Stimulated activated CD4-positive, alpha-beta T cell treated with anti-CD3 and anti-CD28 coated beads, Interleukin-1b, Interleukin-23, amount 100 ng/mL, for 48 hours (primary cell): ENCODE data around the gene TMEM181.
"Not testable (repeated sequence)": the region's sequence is repeated elsewhere in the genome, so short reads cannot be mapped to it uniquely, and the experiment has no call there.

ENCODE experiments used
- DNase-seq: peaks from one replicate; pipeline ENCODE4 v3.0.0-alpha.2; 2020

The TMEM181 gene, protein sequence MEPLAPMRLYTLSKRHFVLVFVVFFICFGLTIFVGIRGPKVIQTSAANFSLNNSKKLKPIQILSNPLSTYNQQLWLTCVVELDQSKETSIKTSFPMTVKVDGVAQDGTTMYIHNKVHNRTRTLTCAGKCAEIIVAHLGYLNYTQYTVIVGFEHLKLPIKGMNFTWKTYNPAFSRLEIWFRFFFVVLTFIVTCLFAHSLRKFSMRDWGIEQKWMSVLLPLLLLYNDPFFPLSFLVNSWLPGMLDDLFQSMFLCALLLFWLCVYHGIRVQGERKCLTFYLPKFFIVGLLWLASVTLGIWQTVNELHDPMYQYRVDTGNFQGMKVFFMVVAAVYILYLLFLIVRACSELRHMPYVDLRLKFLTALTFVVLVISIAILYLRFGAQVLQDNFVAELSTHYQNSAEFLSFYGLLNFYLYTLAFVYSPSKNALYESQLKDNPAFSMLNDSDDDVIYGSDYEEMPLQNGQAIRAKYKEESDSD

DNA sequence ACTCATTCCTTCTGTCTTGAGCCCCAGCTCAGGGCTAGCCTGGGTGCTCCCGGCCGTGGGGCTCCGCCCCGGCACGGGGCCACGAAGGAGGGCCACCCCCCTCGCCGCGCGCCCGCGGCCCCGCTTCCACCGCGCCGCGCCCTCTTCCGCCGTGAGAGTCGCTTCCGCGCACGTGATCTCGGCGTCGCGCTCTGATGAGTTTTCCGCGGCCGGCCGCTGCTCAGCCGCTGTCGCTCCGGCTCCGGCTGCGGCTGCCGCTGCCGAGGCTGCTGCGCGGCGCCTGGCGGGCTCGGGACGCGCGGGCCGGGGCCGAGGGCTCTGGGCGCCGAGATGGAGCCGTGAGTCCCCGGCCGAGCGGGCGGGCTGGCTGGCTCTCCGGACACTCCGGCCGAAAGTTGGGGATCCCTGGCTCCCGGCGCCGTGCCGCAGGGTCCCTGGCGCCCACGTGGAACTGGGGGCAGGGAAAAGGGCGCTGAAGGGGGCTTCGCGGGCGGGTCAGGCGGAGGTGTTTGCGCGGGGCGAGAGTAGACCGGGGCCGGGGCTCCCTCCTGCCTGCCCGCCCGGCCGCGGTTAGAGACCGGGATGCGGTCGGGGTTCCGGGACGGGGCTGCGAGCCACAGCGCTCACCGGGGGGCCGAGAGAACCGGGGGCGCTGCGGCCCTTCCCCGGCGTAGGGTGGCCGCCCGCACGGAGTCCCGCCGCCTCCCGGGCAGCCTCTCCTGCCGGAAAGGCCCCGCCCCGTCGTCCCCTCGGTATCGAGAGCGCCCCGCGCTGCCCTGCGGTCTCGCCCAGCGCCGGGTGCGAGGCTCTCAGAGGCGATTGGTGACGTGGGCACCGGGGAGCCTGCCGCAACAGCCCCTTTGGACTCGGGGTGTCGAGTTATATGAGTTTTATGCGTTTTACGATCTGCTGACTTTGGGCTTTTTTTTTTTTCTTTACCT lies at the start of gene TMEM181:
TSS of gene TMEM181 (plus strand) at position 197 of the 941 bp plus-strand sequence. CDS start at position 331, 134 bp downstream.
- DNase-seq = peak; percentile 84

GRCh38 chr6:158512809-158513208 lies 47.1 kb upstream of the TMEM181 start:
- DNase-seq = no peak

- DNase-seq = no peak
Observed at GRCh38 chr6:158514176-158514575, 45.7 kb upstream of the TMEM181 start.

DNA sequence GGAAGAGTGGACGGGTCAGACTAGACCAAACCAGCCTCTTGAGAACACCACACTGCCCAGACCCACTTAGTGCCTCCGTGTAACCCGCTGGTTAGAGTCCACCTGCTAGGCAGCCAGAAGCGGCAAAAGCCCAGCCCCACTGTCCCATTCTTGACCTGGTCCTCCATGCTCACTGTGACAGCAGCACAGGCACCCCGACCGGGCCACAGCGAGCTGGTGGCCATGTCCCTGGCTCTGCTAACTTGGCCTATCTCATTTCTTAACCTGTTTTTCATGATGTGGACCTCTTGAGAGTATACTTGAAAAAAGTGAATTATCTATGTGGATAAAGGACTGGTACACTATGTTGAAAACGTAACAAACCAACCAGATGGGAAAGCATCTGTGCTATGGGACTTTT lies 44.9 kb upstream of the TMEM181 start:
- DNase-seq = no peak

DNA sequence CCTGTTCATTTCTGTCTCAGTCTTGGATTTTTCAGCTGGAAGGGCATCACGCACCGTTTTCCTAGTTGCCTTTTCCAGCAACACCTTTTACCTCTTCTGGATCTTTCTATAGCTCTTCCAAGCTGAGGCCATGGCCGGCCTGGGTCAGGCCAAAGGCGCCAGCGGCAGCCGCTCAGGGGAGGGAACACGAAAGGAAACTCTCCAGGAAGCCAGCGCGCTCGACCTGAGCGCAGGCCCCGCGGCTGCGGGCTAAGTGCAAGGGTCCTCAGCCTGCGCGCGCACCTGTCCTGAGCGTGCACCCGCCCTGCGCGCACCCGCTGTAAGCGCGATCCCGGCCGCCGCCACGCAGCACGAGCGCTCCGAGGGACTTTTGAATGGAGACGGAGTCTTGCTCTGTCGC lies 43.8 kb upstream of the TMEM181 start:
- no peak for DNase-seq

GRCh38 chr6:158517038-158517437 lies 42.9 kb upstream of the TMEM181 start:
- no peak for DNase-seq

DNA sequence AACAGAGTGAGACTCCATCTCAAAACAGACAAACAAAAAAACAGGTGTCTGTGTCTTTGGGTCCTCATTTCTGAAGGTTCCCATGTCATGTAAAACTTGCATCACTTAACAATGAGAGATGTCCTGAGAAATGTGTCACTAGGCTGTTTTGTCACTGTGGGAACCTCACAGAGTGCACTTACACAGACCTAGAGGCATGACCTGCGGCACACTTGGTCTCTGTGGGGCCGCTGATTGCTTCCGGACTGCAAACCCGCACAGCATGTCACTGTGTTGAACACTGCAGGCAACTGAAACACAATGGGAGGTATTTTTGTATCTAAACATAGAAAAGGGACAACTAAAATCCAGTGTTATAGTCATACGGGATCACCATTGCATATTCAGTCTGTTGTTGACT lies 42.3 kb upstream of the TMEM181 start:
- no peak for DNase-seq

DNA sequence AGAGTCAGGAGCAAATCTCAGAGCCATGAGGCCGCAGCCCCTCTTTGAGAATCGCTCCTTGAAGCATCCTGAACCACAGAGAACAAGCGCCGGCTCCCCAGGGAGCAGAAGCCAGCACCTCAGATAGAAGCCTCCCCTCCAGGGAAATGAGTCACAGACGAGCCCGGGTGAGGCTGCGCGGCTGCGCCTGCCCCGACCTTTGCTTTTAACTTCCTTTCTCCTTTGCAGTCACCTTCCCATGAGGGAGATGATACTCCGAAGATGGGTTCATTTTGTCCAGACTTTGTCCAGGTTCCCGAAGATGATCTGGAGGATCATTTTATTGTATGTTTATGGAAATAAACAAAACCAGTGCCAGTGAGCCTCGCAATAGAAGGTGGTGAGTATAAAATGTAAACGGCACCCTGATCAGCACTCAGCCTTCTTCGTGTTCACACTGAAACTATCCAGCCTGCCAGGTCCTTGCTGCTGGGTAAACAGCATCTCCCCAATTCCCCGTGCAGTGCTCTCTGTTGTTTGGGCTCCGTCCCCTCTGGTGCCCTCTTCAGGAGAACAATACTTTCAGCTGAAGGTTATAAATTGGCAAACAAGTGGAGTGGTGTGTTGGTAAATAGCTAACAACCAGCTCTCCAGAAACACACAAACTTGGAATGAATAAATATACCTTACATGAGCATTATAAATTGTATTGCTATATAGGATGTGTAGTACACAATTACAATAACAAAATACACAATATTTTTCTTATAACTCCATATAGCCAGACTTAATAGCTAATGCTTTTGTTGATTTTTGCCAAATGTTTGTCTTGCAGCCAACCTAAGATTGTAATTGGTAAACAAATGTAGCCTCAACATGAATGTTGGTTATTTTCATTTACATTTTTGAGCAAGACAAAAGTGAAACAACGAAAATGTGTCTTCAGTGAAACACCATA lies 41.4 kb upstream of the TMEM181 start:
- peak; percentile 67 for DNase-seq

- DNase-seq = no peak
Observed at GRCh38 chr6:158519300-158519699, 40.6 kb upstream of the TMEM181 start.

DNA sequence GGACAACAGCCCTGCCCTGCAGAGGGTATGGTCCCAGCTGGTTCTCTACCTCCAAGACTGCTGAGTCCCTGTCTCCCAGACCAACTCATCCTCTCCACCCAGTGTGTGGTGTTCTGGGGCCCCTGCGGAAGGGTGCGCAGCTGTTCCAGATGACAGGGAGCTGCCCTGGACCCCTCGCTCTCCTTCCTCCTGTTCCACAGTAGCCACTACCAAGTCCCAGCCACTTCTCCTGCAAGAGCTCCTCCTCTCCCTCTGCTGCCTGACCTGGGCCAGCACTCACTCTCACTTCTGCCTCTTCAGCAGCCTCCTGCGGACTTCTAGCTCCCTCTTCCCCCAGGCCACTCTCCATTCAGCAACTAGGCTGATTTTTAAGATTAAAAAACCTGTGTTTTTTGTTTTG lies 40.1 kb upstream of the TMEM181 start:
- no peak for DNase-seq

- not testable (repeated sequence) for DNase-seq
Observed at GRCh38 chr6:158520975-158521374, 38.9 kb upstream of the TMEM181 start.

DNA sequence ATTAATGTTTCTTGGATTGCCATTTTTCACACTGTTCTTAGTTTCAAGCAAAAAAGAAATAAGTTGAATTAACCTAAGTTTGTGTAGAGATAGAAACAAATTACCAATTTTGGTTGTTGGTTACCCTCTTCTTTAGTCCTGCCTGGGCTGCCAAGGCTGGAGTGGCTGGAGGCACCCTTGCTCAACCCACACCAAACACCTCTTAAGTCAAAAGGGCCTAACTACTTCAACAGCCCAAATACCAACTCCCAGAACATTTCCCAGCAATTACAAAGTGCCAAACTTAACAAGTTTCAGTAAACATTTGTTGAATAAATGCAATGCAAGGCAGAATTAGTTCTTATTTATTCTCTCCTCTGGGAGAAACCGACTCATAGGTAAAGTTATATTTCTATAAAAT lies 38.1 kb upstream of the TMEM181 start:
- DNase-seq = no peak

DNA sequence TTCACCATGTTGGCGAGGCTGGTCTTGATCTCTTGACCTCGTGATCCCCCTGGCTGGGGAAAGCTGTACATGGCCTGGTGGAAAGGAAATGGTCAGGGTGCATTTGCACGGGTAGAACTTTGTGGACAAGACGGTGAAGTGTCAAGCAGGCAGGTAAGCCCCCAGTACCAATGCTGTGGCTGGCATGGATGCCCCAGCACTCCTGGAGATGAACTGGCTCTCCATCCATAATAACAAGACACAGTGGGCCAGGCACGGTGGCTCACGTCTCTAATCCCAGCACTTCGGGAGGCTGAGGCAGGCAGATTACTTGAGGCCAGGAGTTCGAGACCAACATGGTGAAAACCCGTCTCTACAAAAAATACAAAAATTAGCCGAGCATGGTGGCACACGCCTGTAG lies 37.3 kb upstream of the TMEM181 start:
- DNase-seq = no peak

DNA sequence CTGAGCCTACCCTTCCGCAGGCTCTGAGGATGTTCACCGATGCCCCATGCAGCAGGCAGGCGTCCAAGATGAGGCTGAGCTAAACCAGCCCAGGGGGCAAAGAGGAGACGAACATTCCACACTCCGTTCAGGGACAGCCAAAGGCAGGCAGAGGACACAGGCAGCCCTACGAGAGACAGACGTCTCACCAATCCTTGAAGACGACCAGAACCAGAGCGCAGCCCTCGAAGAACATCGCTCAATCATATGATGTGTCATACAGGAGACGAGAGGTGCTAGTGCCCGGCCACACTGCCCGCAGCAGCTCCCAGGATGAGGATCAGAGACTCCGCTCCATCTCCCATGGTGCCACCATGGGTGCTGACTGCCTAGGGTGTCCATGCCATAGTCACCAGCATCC lies 35.6 kb upstream of the TMEM181 start:
- DNase-seq = no peak

- DNase-seq = not testable (repeated sequence)
Observed at GRCh38 chr6:158527858-158528257, 32.0 kb upstream of the TMEM181 start.

- DNase-seq = no peak
Observed at GRCh38 chr6:158528826-158529225, 31.1 kb upstream of the TMEM181 start.

GRCh38 chr6:158529629-158530028 lies 30.3 kb upstream of the TMEM181 start:
- DNase-seq = no peak

DNA sequence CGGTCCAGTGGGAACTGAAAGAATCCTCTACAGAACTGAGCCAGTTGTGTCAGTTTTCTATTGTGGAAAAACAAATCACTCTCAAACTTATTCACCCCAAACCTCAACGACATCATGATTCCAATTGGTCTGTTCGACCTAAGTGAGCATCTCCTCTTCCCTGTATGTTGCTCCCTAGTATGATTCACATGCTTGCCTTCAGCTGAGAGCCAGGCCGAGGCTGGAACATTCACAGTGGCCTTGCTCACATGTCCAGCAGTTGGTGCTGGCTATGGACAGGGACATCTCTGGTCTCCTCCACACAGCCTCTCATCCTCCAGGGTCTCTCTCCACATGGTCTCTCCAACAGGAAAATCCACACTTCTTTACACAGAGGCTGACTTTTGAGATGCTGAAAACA lies 28.3 kb upstream of the TMEM181 start:
- DNase-seq = no peak

GRCh38 chr6:158531970-158532369 lies 27.9 kb upstream of the TMEM181 start:
- no peak for DNase-seq

DNA sequence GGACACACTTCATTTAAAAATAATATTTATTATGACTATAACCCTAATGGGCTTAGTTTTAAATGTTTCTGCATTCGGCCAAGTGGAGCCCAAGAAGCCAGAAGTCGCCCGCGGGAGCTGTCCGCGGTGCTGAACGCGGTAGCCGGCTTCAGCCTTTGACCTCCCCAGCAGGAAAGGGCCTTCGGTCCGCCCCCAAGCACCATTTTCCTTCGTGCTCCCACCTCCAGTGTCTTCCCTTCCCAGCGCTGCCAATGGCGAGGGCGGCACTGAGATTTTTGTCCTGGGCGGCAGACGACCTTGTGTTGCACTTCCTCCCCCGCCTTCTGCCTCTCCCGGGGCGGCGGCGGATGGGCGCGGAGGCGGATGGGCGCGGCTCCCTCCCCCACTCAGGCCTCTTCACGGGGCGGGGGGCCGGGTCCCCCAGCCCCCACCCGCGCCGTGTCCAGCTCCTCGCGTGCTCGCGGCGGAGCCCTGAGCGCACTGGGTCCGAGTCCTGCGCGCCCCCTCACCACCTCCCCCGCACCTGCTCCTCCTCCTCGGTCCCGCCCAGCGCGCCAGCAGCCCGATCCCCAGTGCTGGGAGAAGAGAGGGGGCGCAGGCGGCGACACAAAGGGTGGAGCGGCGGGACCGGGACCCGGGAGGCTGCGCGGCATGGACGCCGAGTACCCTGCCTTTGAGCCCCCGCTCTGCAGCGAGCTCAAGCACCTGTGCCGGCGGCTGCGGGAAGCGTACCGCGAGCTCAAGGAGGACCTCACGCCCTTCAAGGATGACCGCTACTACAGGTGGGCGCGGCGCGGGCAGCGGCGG lies 23.6 kb upstream of the TMEM181 start:
- DNase-seq = peak; percentile 56
